Endothelial cell (in vitro differentiated cells): ENCODE data around the gene CYP3A4. TPM values are rescaled to one million over a fixed set of nuclear protein-coding genes. Genes with fewer than 3 reads are reported as not detected.
A peak's percentile ranks its signal among the peaks of the same experiment; 100 is the strongest.

ENCODE experiments used
- DNase-seq: peaks from one replicate; pipeline ENCODE4 v3.0.0; 2021; ENCODE audit warnings: low spot score
- H3K27ac Mint-ChIP-seq: one replicate; pipeline ENCODE4 v1.8.0; 2021; ENCODE audit warnings: mixed read lengths, inconsistent platforms; ENCODE audit not compliant: unreplicated experiment
- H3K27me3 Mint-ChIP-seq: one replicate; pipeline ENCODE4 v1.8.0; 2021; ENCODE audit warnings: mild to moderate bottlenecking, moderate library complexity, mixed read lengths, inconsistent platforms; ENCODE audit not compliant: unreplicated experiment
- H3K36me3 Mint-ChIP-seq: one replicate; pipeline ENCODE4 v1.8.0; 2021; ENCODE audit warnings: mild to moderate bottlenecking, low read depth, mixed read lengths, inconsistent platforms; ENCODE audit not compliant: unreplicated experiment
- H3K4me1 Mint-ChIP-seq: one replicate; pipeline ENCODE4 v1.8.0; 2021; ENCODE audit warnings: mild to moderate bottlenecking, mixed read lengths, inconsistent platforms; ENCODE audit not compliant: unreplicated experiment
- H3K4me3 Mint-ChIP-seq: one replicate; pipeline ENCODE4 v1.8.0; 2021; ENCODE audit warnings: mild to moderate bottlenecking, mixed read lengths, inconsistent platforms; ENCODE audit not compliant: unreplicated experiment
- H3K9me3 Mint-ChIP-seq: one replicate; pipeline ENCODE4 v1.8.0; 2021; ENCODE audit warnings: mixed read lengths, inconsistent platforms; ENCODE audit not compliant: unreplicated experiment
- long read RNA-seq: library from polyadenylated mRNA; unstranded; transcript quantifications from one replicate; pipeline ENCODE4 v2.0.0, GENCODE V29; 2020; ENCODE audit not compliant: unreplicated experiment
- total RNA-seq: library from RNA; stranded (reverse); fragmentation: NEBNext Ultra II Directional; extraction: Animal tissue kit (Norgen Biotek cat#: 25700); gene quantifications from one replicate; pipeline ENCODE4 v1.2.1, GENCODE V29; 2021; ENCODE audit not compliant: unreplicated experiment
- TF ChIP-seq, protein P1 (sequence below): fragments of 200-600 bp; sonication (generic); IDR thresholded peaks from one replicate; pipeline ENCODE4 v1.5.0; 2021; ENCODE audit warnings: antibody characterized with exemption; ENCODE audit not compliant: unreplicated experiment

Gene CYP3A4
- not detected for total RNA-seq
- long read RNA-seq = 0 reads

DNA sequence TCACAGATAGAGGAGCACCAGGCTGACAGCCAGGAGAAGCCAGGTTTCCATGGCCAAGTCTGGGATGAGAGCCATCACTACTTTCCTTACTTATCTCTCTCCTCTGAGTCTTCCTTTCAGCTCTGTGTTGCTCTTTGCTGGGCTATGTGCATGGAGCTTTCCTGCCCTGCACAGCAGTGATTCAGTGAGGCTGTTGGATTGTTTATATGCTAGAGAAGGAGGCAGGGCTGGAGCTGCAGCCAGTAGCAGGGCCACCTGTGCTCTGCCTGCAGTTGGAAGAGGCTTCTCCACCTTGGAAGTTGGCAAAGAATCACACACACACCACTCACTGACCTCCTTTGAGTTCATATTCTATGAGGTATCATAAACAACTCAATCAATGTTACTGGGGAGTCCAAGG is at the start of gene CYP3A4:
Gene CYP3A4, minus strand, starts transcription at position 178 of the 400 bp plus-strand sequence. Its CDS starts 103 bp downstream, at position 75.
- Mint-ChIP-seq H3K4me1 (peaks cover 12% of the 10 kb centered on the region), H3K27me3 (peaks cover 4% of the 10 kb centered on the region), H3K27ac (peak within 1 kb of the TSS; percentile 15), H3K4me3 (no peak within 1 kb of the TSS), H3K9me3 (no peaks in the 10 kb centered on the region), H3K36me3 (no peaks in the 10 kb centered on the region)
- TF ChIP-seq, protein P1, sequence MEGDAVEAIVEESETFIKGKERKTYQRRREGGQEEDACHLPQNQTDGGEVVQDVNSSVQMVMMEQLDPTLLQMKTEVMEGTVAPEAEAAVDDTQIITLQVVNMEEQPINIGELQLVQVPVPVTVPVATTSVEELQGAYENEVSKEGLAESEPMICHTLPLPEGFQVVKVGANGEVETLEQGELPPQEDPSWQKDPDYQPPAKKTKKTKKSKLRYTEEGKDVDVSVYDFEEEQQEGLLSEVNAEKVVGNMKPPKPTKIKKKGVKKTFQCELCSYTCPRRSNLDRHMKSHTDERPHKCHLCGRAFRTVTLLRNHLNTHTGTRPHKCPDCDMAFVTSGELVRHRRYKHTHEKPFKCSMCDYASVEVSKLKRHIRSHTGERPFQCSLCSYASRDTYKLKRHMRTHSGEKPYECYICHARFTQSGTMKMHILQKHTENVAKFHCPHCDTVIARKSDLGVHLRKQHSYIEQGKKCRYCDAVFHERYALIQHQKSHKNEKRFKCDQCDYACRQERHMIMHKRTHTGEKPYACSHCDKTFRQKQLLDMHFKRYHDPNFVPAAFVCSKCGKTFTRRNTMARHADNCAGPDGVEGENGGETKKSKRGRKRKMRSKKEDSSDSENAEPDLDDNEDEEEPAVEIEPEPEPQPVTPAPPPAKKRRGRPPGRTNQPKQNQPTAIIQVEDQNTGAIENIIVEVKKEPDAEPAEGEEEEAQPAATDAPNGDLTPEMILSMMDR = no peak
- DNase-seq = no peak

DNA sequence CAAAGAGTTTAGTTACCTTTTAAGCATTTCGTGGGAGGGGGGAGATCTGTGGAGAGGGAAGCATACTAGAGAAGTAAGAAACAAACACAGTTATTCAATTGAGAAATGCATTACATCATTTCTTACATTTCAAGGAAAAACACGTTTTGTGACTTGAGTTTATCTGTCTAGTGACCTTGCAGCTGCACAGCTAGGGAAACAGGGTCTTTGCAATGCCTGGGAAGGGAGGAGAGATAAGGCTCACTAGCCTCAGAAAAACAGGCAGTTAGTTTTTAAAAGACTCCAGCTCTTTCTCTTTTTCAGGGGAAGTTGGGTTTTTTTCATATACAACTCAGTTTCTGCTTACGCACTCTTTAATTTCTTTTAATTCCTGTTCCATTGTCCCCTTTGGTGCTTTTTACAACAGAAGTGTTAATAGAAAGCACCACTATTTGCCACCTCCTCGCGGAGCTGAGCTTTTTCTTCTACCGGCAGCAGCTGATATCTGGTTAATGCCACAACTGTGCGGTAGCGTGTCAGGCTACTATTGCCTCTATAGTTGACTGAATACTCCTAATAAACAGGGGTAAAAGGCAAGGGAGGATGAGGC is 49.4 kb upstream of the CYP3A4 start:
- no peak overlapping the region for H3K27ac Mint-ChIP-seq
- H3K4me3 Mint-ChIP-seq = no peak overlapping the region
- peaks cover 2% of the 10 kb centered on the region for H3K27me3 Mint-ChIP-seq
- TF ChIP-seq, protein P1 = no peak
- no peak for DNase-seq
- no peaks in the 10 kb centered on the region for H3K9me3 Mint-ChIP-seq
- H3K36me3 Mint-ChIP-seq = no peaks in the 10 kb centered on the region
- peaks cover 18% of the 10 kb centered on the region for H3K4me1 Mint-ChIP-seq

DNA sequence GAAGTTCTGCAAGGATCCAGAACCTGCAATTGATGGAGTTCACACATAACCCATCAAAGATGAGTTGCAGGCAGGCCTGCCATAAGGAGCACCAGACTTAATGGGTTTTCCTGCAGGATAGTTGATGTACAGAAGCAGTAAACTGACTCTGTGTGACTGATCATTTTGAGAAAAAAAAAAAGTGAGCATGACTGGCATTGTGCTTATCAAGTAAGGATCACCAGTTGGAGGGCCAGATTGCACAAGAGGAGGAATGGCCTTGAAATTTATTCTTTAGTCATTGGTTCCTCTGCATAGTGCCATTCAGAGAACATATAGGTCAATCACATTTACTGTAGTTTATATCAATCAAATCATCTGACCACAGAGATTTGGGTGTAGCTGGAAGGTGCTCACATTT is 47.6 kb upstream of the CYP3A4 start:
- Mint-ChIP-seq H3K4me3 (no peak overlapping the region), H3K27ac (no peak overlapping the region), H3K36me3 (no peaks in the 10 kb centered on the region), H3K4me1 (peaks cover 13% of the 10 kb centered on the region), H3K27me3 (peaks cover 2% of the 10 kb centered on the region), H3K9me3 (no peaks in the 10 kb centered on the region)
- DNase-seq = no peak
- TF ChIP-seq, protein P1 = no peak

DNA sequence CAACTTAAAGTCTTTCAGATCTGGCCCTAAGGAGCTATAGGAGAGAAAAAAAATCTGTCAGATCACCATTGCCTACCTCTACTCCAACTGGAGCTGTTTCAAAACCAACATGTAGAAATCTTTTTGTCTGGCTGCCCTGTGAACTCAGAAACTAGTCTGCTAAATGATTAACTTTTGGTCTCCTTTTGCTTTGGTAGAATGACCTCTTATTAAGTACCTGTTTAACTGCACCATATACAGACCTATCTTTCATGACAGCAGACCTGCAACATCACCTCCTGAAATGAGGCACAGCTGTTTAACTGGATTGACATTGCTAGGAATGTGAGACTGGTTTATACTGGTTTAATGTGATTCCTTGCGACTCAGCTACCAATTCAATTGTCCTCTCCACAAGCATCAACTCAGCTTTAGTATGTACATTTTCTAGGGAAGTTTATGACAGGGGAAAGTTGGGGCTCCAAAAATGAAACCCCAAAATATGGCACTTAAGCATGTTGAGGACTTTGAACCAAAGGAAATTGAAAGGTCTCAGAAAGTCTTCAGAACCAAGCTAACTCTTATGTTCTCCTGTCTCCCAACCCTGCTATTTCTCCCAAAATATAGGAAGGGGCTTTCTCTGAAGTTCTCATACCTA is 45.7 kb upstream of the CYP3A4 start:
- Mint-ChIP-seq H3K27ac (no peak overlapping the region), H3K9me3 (no peaks in the 10 kb centered on the region), H3K27me3 (peaks cover 2% of the 10 kb centered on the region), H3K4me3 (no peak overlapping the region), H3K36me3 (no peaks in the 10 kb centered on the region), H3K4me1 (peaks cover 13% of the 10 kb centered on the region)
- TF ChIP-seq, protein P1 = no peak
- no peak for DNase-seq

DNA sequence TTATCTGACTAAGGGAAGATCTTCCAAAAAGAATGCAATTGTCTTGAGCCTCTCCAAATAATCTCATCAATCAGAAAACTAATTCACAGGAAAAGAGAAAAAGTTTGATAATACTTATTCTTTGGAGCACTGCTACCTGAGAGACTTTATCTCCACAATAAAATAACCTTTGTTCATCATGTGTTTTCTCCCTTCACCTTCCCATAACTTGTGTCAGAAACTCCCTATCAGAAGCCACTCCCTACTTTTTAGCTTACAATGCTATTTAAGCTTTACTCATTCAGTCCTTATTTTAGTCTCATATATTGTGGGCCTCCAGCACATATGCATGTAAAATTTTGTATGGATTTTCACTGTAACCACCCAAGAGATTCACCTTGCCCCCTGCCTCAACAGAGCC is 44.8 kb upstream of the CYP3A4 start:
- Mint-ChIP-seq H3K36me3 (no peaks in the 10 kb centered on the region), H3K4me1 (peaks cover 13% of the 10 kb centered on the region), H3K4me3 (no peak overlapping the region), H3K27ac (no peak overlapping the region), H3K9me3 (no peaks in the 10 kb centered on the region), H3K27me3 (peaks cover 2% of the 10 kb centered on the region)
- TF ChIP-seq, protein P1 = no peak
- no peak for DNase-seq
